WTC11 (cell line): ENCODE data around the gene FOXS1. TPM values are rescaled to one million over a fixed set of nuclear protein-coding genes. Genes with fewer than 3 reads are reported as not detected.

Experiments
- ATAC-seq: fragments of 200-7000 bp; cut with Tn5 transposase; 2 replicates; pipeline ENCODE4 v1.10.0; 2021; ENCODE audit warnings: mild to moderate bottlenecking, moderate library complexity
- CTCF ChIA-PET: fragments of 300-600 bp; sonication (Branson Sonifier 250); formaldehyde crosslinking; loops from one replicate; lab custom pipeline; 2021; ENCODE audit warnings: antibody characterized with exemption; lab: Charles Lee
- POLR2A ChIA-PET: fragments of 350-600 bp; sonication (Branson Sonifier 250); formaldehyde crosslinking; loops from one replicate; lab custom pipeline; 2021; ENCODE audit warnings: antibody characterized with exemption; lab: Charles Lee
- DNase-seq: peaks from one replicate; pipeline ENCODE4 v3.0.0; 2021; ENCODE audit warnings: low spot score
- H3K27ac Mint-ChIP-seq: 2 replicates; pipeline ENCODE4 v1.8.0; 2021; ENCODE audit warnings: mixed read lengths
- H3K27me3 Mint-ChIP-seq: 2 replicates; pipeline ENCODE4 v1.8.0; 2021; ENCODE audit warnings: low read depth, mild to moderate bottlenecking, moderate library complexity, mixed read lengths
- H3K36me3 Mint-ChIP-seq: 2 replicates; pipeline ENCODE4 v1.8.0; 2021; ENCODE audit warnings: mixed read lengths
- H3K4me1 Mint-ChIP-seq: 2 replicates; pipeline ENCODE4 v1.8.0; 2022; ENCODE audit warnings: mixed read lengths
- H3K4me3 Mint-ChIP-seq: 2 replicates; pipeline ENCODE4 v1.8.0; 2021; ENCODE audit warnings: mild to moderate bottlenecking, moderate library complexity, mixed read lengths
- H3K9me3 Mint-ChIP-seq: 2 replicates; pipeline ENCODE4 v1.8.0; 2021; ENCODE audit warnings: mixed read lengths
- AFF4 ChIP-seq: sonication (generic); formaldehyde crosslinking; IDR thresholded peaks from 2 replicates; pipeline ENCODE4 v1.8.1; 2023; ENCODE audit warnings: mild to moderate bottlenecking, missing genetic modification reagents, borderline replicate concordance
- AR ChIP-seq: fragments of 250-450 bp; sonication (Bioruptor Pico); IDR thresholded peaks from 2 replicates; pipeline ENCODE4 v1.9.0; 2021; ENCODE audit warnings: mild to moderate bottlenecking
- ATF1 ChIP-seq: sonication (generic); formaldehyde crosslinking; IDR thresholded peaks from 2 replicates; pipeline ENCODE4 v1.8.1; 2023; ENCODE audit warnings: mild to moderate bottlenecking, moderate library complexity, missing genetic modification reagents
- ATF6 ChIP-seq: sonication (generic); formaldehyde crosslinking; IDR thresholded peaks from 2 replicates; pipeline ENCODE4 v1.8.1; 2023; ENCODE audit warnings: mild to moderate bottlenecking, missing genetic modification reagents
- CDX4 ChIP-seq: fragments of 250-450 bp; sonication (Bioruptor Pico); IDR thresholded peaks from 2 replicates; pipeline ENCODE4 v1.9.0; 2021; ENCODE audit warnings: moderate library complexity, mild to moderate bottlenecking, inconsistent platforms, borderline replicate concordance
- CTCF ChIP-seq: fragments of 200-600 bp; IDR thresholded peaks from 2 replicates; pipeline ENCODE4 v1.8.0; 2022; ENCODE audit warnings: antibody characterized with exemption
- FOXK1 ChIP-seq: sonication (generic); formaldehyde crosslinking; IDR thresholded peaks from 2 replicates; pipeline ENCODE4 v1.8.0; 2022; ENCODE audit warnings: mild to moderate bottlenecking, moderate library complexity, missing genetic modification reagents
- NFE2L1 ChIP-seq: sonication (generic); formaldehyde crosslinking; IDR thresholded peaks from 2 replicates; pipeline ENCODE4 v1.8.1; 2023; ENCODE audit warnings: missing genetic modification reagents
- NR3C1 ChIP-seq: sonication (generic); formaldehyde crosslinking; conservative IDR thresholded peaks from 2 replicates; pipeline ENCODE4 v1.8.1; 2023; ENCODE audit warnings: low read depth, mild to moderate bottlenecking, missing genetic modification reagents
- OVOL2 ChIP-seq: fragments of 250-450 bp; sonication (Bioruptor Pico); IDR thresholded peaks from 2 replicates; pipeline ENCODE4 v1.9.0; 2021; ENCODE audit warnings: mild to moderate bottlenecking, borderline replicate concordance
- PREB ChIP-seq: sonication (generic); formaldehyde crosslinking; IDR thresholded peaks from 2 replicates; pipeline ENCODE4 v1.8.1; 2022; ENCODE audit warnings: mild to moderate bottlenecking, missing genetic modification reagents, moderate library complexity, borderline replicate concordance
- SMAD3 ChIP-seq: sonication (generic); formaldehyde crosslinking; IDR thresholded peaks from 2 replicates; pipeline ENCODE4 v1.8.0; 2022; ENCODE audit warnings: missing genetic modification reagents, mild to moderate bottlenecking, borderline replicate concordance
- ZBTB43 ChIP-seq: sonication (generic); formaldehyde crosslinking; IDR thresholded peaks from 2 replicates; pipeline ENCODE4 v1.8.1; 2023; ENCODE audit warnings: mild to moderate bottlenecking, missing genetic modification reagents
- ZMAT4 ChIP-seq: fragments of 250-450 bp; sonication (Bioruptor Pico); IDR thresholded peaks from 2 replicates; pipeline ENCODE4 v1.9.0; 2021; ENCODE audit warnings: mild to moderate bottlenecking
- total RNA-seq: library from RNA; stranded (reverse); gene quantifications from 3 replicates; pipeline ENCODE4 v1.2.3, GENCODE V29; 2021

The FOXS1 gene
- total RNA-seq, 1 experiment from 2014 or later: not detected

- Mint-ChIP-seq H3K4me1 (peaks cover 9% of the 10 kb centered on the region), H3K27ac (no peak overlapping the region), H3K9me3 (no peaks in the 10 kb centered on the region), H3K36me3 (no peaks in the 10 kb centered on the region), H3K27me3 (no peaks in the 10 kb centered on the region), H3K4me3 (no peak overlapping the region)
- ChIA-PET CTCF (interaction anchor here (0.8 to 3.5 kb wide), 4 partner anchors 28 to 35 kb away, joined by 3 to 23 read pairs (median 7); no protein-coding TSS in a partner anchor), POLR2A (no interaction called here)
- ATAC-seq (no peak), DNase-seq (no peak)
- no peak for TF ChIP-seq NR3C1 (CRISPR knock-in tag)
- no peak for TF ChIP-seq SMAD3
- no peak for TF ChIP-seq CTCF
- TF ChIP-seq ATF1 (CRISPR knock-in tag): no peak
- TF ChIP-seq AFF4 (CRISPR knock-in tag): no peak
- no peak for TF ChIP-seq FOXK1
- no peak for TF ChIP-seq AR (CRISPR knock-in tag)
- no peak for TF ChIP-seq CDX4
- no peak for TF ChIP-seq ZMAT4 (CRISPR knock-in tag)
- TF ChIP-seq ATF6 (CRISPR knock-in tag): no peak
- TF ChIP-seq ZBTB43: no peak
- no peak for TF ChIP-seq NFE2L1
- TF ChIP-seq OVOL2 (CRISPR knock-in tag): no peak
- no peak for TF ChIP-seq PREB (CRISPR knock-in tag)
Observed at GRCh38 chr20:31818376-31818908, 27.0 kb downstream of the FOXS1 start.
